Measurements from ENCODE around the gene KCNJ16.

KCNJ16 gene

DNA sequence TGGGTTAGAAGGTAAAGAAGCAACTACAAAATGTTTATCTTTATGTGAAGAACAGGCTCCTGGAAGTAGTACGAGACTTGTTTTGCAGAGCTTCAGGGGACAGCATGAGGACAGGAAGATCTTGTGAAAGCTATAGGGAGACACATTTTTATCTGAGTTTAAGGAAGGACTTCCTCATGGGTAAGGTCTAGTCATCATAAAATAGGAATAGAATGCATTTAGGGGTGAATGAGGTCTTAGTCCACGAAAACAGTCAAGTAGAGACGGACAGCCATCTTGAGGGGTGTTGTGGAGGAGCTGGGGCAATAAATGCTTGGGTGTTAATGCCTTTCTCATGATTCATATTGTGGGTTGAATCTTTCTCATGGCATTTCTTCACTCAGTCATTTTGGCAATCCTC, 24.3 kb downstream of the KCNJ16 start:
- FAIRE-seq = no peak

DNA sequence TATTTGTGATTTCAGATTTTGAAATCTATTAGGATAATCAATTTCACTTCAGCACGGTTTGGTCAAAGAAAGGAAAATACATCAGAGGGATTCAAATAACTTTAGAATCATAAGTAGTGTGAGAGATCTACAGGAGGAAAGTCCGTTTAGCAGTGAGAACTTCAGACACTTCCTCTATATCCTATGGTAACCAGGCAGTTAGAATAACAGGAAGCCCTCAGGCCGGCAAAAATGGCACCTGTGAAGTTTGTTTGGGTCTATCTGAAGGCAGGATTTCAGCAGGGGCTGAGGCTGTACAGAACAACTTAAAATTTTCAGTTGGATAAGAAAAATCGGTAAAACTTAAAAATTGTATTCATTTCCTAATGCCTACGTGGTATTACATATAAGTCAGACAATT, 24.9 kb downstream of the KCNJ16 start:
- no peak for FAIRE-seq

- no peak for FAIRE-seq
Observed at GRCh38 chr17:70100983-70101382, 26.0 kb downstream of the KCNJ16 start.

DNA sequence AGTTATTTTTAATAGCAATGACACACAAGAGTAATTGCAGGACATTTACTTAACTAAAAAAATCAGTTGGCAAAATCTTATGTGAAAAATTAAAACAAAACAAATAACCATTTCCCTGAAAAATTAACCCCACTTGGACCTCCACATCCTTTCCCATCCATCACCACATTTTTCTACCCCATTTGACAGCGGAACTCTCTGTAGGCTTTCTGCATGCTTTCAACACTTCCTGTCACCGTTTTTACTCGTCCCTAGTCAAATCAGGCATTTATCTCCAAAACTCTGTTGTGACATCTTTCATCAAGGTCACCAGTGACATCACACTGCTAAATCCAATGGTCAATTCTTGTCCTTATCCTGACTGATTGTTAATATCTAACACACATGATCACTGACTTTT, 27.5 kb downstream of the KCNJ16 start:
- no peak for FAIRE-seq

DNA sequence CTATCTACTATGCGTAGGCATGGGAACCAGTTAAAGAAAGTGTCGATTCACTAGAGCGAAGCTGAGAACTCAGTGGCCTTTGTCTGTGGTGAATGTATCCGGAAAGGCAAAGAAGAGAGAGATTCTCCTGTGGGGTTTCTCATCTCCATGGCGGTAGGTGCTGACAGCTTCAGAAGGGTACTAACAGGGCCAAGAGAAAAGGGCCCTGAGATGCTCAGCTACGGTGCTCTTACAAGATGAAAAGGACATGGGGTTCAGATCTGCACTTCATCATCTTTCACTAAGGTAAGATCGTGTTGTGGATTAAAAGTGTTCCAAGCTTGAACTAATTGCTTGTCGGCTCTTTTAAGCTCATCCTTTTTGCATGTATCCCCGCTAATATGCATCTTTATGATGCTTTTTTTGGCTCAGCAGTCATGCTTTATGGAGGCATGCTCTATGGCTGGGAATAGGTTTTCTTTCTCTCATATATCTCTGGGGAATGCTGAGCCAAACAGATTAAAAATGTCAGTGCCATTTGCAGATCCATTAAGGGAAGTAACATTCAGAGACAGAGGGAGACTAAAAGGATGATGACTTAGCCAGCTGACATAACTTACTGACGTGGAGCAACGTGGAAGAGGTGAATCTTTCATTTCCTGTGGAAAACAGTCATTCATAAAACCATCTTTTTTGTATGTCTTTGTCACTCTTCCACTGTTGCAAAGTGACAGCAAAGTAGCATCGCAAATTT, 29.9 kb downstream of the KCNJ16 start:
- FAIRE-seq = no peak

- FAIRE-seq = no peak
Observed at GRCh38 chr17:70105641-70106040, 30.6 kb downstream of the KCNJ16 start.

GRCh38 chr17:70106551-70106950, 31.5 kb downstream of the KCNJ16 start:
- FAIRE-seq = no peak

DNA sequence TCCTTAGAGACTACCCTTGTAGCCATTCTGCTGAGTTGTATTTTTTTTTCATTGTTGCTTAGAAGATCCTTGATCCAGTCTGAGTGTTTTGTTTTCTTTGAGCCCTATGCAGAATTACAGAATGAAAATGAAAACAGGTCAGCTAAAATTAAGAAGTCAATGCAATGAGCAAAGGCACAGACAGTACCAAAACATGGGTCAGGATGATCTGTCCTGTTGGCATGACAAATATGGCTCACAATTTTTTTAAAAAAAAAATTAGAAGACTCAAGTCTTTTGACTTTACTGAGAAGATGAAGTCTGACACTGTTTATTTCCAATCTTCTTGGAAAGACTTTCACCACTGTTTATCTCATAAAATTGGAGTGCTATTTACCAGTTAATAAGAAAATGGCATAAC, 32.4 kb downstream of the KCNJ16 start:
- FAIRE-seq = no peak

GRCh38 chr17:70107904-70108565, 33.0 kb downstream of the KCNJ16 start:
- no peak for FAIRE-seq

GRCh38 chr17:70109497-70109896, 34.5 kb downstream of the KCNJ16 start:
- FAIRE-seq = no peak

DNA sequence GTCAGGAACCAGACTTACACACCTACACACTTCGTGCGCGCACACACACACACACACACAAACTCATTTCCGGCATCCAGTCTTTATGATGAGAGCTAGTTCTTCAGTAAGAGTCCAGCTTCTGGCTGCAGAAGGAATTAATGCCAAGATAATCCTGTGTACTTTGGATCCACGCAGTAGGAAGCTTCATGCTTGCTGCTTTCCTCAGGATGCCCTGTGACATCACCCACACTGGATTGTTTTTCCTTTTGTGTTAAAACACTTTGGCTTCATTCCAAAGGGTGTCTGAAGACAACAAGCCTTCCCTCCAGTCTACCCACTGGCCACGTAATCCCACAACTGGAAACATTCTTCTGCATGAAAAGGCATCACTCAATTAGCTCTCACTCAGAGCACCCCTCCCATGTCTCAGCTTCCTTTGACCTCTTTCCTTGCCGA, 35.4 kb downstream of the KCNJ16 start:
- FAIRE-seq = no peak

DNA sequence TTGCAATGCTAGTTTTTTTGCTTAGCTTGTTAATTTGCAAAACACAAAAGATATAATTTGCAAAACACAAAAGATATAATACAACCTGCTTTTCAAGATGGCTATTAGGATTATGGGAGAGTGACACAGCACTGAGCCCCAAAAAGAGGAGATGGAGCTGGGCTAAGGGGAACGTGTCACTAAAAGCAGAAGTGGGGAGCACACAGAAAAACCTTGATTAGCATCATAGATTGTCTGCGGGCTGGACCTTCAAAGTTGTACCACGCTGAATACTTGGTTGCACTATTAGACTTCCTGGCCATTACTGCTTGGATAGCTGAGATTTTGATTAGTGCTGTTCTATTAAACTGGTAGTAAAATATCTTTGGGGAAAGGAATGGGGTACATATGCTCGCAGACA, 36.2 kb downstream of the KCNJ16 start:
- FAIRE-seq = no peak

DNA sequence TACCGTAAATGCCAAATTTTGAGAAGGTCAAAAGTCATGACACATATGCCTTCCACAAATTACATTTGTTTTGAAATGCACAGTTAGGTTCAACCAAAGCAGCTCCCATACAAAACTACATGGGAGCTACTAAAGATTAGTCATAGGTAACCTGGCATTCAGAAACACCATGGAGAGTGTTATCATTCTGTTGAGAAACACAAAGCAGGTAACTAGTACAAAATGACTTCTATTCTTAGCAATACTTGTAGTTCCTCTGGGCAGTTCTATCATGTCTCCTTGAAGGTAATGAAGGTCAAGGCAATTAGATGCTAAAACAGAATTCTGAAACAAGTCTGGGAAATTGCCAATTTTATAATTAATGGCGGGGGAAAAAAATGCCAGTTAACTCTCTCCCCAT, 39.4 kb downstream of the KCNJ16 start:
- FAIRE-seq = no peak

GRCh38 chr17:70115126-70115525, 40.1 kb downstream of the KCNJ16 start:
- no peak for FAIRE-seq

- no peak for FAIRE-seq
Observed at GRCh38 chr17:70116919-70117318, 41.9 kb downstream of the KCNJ16 start.

DNA sequence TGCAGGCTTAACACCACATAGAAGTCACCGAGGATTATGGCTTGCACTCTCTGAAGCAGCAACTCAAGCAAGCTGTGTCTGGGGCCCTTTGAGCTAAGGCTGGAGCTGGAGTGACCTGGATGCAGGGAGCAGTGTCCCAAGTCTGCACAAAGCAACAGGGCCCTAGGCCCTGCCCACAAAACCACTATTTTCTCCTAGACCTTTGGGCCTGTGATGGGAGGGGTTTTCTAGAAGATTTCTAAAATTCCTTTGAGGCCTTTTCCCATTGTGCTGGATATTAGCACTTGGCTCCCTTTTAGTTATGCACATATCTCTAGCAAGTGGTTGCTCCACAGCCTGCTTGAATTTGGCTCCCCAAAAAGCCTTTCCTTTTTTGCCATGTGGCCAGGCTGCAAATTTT, 44.5 kb downstream of the KCNJ16 start:
- no peak for FAIRE-seq

- no peak for FAIRE-seq
Observed at GRCh38 chr17:70119983-70120382, 45.0 kb downstream of the KCNJ16 start.

- FAIRE-seq = no peak
Observed at GRCh38 chr17:70120425-70120824, 45.4 kb downstream of the KCNJ16 start.

DNA sequence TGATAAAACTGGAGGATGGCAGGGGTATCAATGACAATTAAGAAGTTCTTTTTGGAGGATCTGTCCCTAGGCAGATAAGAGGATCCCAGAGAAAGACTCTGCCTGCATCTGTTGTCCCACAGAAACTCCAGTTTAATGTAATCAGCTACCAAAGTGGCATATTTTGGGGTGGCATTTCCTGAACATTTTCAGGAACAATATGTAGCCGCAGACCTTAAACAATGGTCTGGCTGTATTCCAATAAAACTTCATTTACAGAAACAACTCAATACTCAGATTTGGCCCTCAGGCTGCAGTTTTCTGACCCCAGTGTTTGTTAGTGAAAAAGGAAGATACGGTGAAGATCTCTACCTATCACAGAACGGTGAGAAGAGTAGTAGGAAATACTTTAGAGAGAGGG, 46.1 kb downstream of the KCNJ16 start:
- FAIRE-seq = no peak

DNA sequence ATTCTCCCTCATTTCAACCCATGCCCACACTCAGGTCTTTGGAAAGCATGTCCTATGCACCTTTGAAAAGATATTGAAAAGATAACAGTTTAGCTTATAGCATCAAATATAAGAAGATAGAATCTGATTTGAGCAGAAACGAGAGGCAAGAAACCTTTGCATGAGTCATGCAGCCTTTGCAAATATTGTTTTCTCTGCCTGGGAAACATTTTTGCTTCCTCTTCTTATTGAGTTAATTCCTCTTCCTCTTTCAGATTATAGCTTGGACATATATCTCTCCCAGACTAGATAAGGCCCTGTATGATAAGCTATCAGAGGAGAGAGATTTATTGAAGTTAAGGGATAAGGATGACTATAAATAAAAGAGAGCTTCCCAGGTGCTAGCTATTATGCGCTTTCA, 48.2 kb downstream of the KCNJ16 start:
- FAIRE-seq = no peak

GRCh38 chr17:70124723-70125122, 49.7 kb downstream of the KCNJ16 start:
- no peak for FAIRE-seq

DNA sequence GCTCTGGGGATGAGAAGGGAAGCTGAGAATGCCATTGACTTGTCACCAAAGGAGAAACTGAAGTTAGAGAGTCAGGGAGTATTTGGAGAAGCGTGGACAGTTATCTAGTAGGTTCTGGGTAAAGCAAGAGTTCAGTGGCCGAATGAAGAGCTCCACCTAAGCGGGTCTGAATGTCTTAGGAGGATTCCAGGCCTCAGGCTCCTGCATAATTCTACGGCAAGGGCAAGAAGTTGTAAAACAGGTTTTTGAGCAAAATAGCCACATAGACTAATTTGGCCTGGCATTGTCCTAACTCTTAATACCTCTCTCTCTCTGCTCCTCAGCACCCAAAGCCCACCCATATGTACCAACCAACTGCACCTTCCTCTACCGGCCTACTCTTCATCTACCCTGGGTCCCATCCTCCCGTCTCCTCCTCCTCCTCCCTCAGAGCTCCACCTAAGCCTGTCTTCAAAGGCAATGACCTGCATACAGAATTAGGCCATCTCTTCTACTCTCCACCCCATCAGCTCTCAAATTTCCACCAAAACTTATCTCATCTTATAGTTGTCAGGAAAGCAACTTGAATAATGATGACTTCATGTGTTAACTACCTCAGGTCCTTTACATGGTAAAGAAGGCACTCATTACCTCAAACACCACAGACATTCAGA, 52.3 kb downstream of the KCNJ16 start:
- no peak for FAIRE-seq

- FAIRE-seq = no peak
Observed at GRCh38 chr17:70128727-70129238, 53.8 kb downstream of the KCNJ16 start.

- FAIRE-seq = no peak
Observed at GRCh38 chr17:70130289-70130688, 55.3 kb downstream of the KCNJ16 start.
